Lower lobe of right lung (tissue), 2 donors: Measurements from ENCODE around the gene GALNT2. TPM values are rescaled to one million over a fixed set of nuclear protein-coding genes. Genes with fewer than 3 reads are reported as not detected.

ENCODE experiments used
- ATAC-seq, 2 donors: fragments of 200-7000 bp; cut with Tn5 transposase; one replicate each; pipeline ENCODE4 v1.9.1; 2020 to 2022; ENCODE audit warnings: mild to moderate bottlenecking in 2 of 2, moderate library complexity in 2 of 2
- DNase-seq: peaks from one replicate; pipeline ENCODE4 v3.0.0-alpha.2; 2020
- H3K27ac ChIP-seq: fragments of 200-600 bp; one replicate; pipeline ENCODE4 v1.8.0; 2022
- H3K27me3 ChIP-seq: fragments of 200-600 bp; one replicate; pipeline ENCODE4 v1.8.0; 2022; ENCODE audit warnings: low read depth
- H3K36me3 ChIP-seq: fragments of 200-600 bp; one replicate; pipeline ENCODE4 v1.8.0; 2022; ENCODE audit warnings: mild to moderate bottlenecking
- H3K4me1 ChIP-seq: fragments of 200-600 bp; one replicate; pipeline ENCODE4 v1.8.0; 2022
- H3K4me3 ChIP-seq: fragments of 200-600 bp; one replicate; pipeline ENCODE4 v1.8.0; 2022; ENCODE audit warnings: mild to moderate bottlenecking
- H3K9me3 ChIP-seq: fragments of 200-600 bp; one replicate; pipeline ENCODE4 v1.8.0; 2022
- intact Hi-C: fragments of 100-400 bp; cut with DNase I; formaldehyde crosslinking; loops from one replicate; pipeline ENCODE4 v1.11.0; 2022
- total RNA-seq: library from RNA; stranded (reverse); fragmentation: NEBNext Ultra II Directional; extraction: Animal tissue kit (Norgen Biotek cat#: 25700); gene quantifications from one replicate; pipeline ENCODE4 v1.2.1, GENCODE V29; 2021
- TF ChIP-seq, protein P1 (sequence below): fragments of 200-600 bp; IDR thresholded peaks from one replicate; pipeline ENCODE4 v1.8.0; 2022; ENCODE audit warnings: antibody characterized with exemption, mild to moderate bottlenecking
- donor health status: DM: no; HTN: yes; CAD: no; lungs with severe emphysema.

GALNT2 gene
- total RNA-seq, 1 donor from 2014 or later: 48.0 TPM

GRCh38 chr1:230187290-230187689 lies 120.3 kb downstream of the GALNT2 start:
- no peak for DNase-seq
- no peak for ATAC-seq
- intact Hi-C loops: no loop called here
- Histone ChIP-seq H3K4me3 (no peak overlapping the region), H3K27ac (peak overlapping the region; percentile 50), H3K9me3 (no peaks in the 10 kb centered on the region), H3K27me3 (no peaks in the 10 kb centered on the region), H3K4me1 (peaks cover 45% of the 10 kb centered on the region), H3K36me3 (no peaks in the 10 kb centered on the region)
- TF ChIP-seq, protein P1, sequence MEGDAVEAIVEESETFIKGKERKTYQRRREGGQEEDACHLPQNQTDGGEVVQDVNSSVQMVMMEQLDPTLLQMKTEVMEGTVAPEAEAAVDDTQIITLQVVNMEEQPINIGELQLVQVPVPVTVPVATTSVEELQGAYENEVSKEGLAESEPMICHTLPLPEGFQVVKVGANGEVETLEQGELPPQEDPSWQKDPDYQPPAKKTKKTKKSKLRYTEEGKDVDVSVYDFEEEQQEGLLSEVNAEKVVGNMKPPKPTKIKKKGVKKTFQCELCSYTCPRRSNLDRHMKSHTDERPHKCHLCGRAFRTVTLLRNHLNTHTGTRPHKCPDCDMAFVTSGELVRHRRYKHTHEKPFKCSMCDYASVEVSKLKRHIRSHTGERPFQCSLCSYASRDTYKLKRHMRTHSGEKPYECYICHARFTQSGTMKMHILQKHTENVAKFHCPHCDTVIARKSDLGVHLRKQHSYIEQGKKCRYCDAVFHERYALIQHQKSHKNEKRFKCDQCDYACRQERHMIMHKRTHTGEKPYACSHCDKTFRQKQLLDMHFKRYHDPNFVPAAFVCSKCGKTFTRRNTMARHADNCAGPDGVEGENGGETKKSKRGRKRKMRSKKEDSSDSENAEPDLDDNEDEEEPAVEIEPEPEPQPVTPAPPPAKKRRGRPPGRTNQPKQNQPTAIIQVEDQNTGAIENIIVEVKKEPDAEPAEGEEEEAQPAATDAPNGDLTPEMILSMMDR: no peak

DNA sequence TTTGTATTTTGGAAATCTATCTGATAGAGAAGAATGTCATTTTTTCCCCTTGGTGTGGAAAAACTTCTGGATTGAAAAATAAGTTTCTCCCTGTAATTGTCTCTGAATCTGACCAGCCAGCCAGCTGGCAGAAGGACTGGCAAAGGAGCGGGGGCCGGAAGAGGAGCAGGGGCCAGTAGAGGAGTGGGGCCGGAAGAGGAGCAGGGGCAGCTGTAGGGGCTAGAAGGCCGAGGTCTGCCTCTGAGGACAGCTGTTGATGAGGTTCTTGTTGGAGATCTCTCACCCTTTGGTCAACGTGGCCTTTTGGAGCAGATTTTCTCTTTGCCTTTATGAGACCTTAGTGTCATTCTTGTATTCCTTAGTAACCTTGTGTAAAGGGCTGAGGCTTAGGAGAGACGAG lies 121.8 kb downstream of the GALNT2 start:
- H3K27ac ChIP-seq: no peak overlapping the region
- H3K9me3 ChIP-seq: no peaks in the 10 kb centered on the region

GRCh38 chr1:230189341-230189740 lies 122.3 kb downstream of the GALNT2 start:
- no peaks in the 10 kb centered on the region for H3K36me3 ChIP-seq
- no peak overlapping the region for H3K27ac ChIP-seq
- intact Hi-C loops: no loop called here
- no peak overlapping the region for H3K4me3 ChIP-seq
- no peaks in the 10 kb centered on the region for H3K27me3 ChIP-seq
- ATAC-seq: no peak
- H3K9me3 ChIP-seq: no peaks in the 10 kb centered on the region
- TF ChIP-seq, protein P1: no peak
- DNase-seq: no peak
- H3K4me1 ChIP-seq: peaks cover 45% of the 10 kb centered on the region

More for the DNA sequence above, 121.8 kb downstream of the GALNT2 start:
- Histone ChIP-seq H3K36me3 (no peaks in the 10 kb centered on the region), H3K4me3 (no peak overlapping the region), H3K27me3 (no peaks in the 10 kb centered on the region), H3K4me1 (peaks cover 45% of the 10 kb centered on the region)
- TF ChIP-seq, protein P1: no peak
- intact Hi-C loops: no loop called here
- ATAC-seq: no peak
- no peak for DNase-seq

- no peaks in the 10 kb centered on the region for H3K9me3 ChIP-seq
- DNase-seq (no peak), ATAC-seq (no peak)
- H3K27me3 ChIP-seq: no peaks in the 10 kb centered on the region
- H3K27ac ChIP-seq: no peak overlapping the region
- TF ChIP-seq, protein P1: no peak
- no peak overlapping the region for H3K4me3 ChIP-seq
- intact Hi-C loops: no loop called here
- H3K4me1 ChIP-seq: peaks cover 45% of the 10 kb centered on the region
- no peaks in the 10 kb centered on the region for H3K36me3 ChIP-seq
These were observed 122.8 kb downstream of the GALNT2 start for GRCh38 chr1:230189824-230190223.

GRCh38 chr1:230191079-230191804 lies 124.2 kb downstream of the GALNT2 start:
- peaks cover 35% of the 10 kb centered on the region for H3K4me1 ChIP-seq
- H3K4me3 ChIP-seq: no peak overlapping the region
- H3K27me3 ChIP-seq: no peaks in the 10 kb centered on the region
- peak overlapping the region; percentile 71 for H3K27ac ChIP-seq
- intact Hi-C loops: no loop called here
- no peaks in the 10 kb centered on the region for H3K36me3 ChIP-seq
- peak; percentile 92 for ATAC-seq
- DNase-seq: no peak
- H3K9me3 ChIP-seq: no peaks in the 10 kb centered on the region
- TF ChIP-seq, protein P1: no peak
